GM04504 (cell line): ENCODE data around the gene PAQR8.

ENCODE experiments used
- DNase-seq: peaks from one replicate; pipeline ENCODE4 v3.0.0-alpha.2; 2012; ENCODE audit warnings: low read depth

The PAQR8 gene, protein sequence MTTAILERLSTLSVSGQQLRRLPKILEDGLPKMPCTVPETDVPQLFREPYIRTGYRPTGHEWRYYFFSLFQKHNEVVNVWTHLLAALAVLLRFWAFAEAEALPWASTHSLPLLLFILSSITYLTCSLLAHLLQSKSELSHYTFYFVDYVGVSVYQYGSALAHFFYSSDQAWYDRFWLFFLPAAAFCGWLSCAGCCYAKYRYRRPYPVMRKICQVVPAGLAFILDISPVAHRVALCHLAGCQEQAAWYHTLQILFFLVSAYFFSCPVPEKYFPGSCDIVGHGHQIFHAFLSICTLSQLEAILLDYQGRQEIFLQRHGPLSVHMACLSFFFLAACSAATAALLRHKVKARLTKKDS

DNA sequence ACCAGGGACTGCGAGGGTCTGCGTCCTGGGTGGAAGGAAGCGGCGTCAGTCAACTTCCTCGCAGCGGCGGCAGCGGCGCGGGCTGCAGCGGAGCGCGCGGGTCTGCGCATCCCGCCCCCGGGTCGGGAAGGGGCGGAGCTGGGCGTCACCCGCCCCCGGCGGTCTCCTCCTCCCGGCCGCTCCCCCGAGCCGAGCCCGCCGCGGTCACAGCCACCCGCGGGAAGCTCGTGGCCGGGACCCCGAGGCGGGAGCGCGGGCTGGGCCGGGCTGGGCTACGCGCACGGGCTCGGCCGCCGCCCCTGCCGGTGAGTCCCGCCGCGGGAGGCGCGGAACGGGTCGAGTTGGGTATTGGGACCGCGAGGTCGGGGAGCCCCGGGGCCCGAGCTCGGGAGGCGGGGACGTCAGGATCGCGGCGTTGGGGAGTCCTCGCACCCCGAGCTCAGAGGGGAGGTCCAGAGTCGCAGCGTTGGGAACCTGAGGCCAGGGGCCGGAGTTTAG is at the start of gene PAQR8:
TSS of gene PAQR8 (plus strand) at position 207 of the 498 bp plus-strand sequence. CDS start 41,063 bp downstream, outside the sequence.
- peak; percentile 47 for DNase-seq

GRCh38 chr6:52312461-52312860 is 49.5 kb upstream of the PAQR8 start:
- no peak for DNase-seq

DNA sequence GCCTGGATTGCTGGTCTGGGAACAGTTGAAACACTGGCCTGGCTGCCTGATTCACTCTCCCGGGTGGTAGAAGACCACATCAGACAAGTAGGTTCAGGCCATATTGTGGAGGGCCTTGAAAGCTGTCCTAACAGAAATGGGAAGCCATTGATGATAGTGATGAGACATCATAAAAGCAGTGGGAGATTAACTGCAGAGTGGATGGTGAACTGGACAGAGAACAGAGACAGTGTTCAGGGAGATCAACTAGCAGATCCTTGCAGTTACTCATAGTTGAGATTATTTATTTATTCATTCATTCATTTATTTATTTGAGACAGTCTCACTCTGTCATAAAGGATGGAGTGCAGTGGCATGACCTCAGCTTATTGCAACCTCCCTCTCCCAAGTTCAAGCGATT is 47.2 kb upstream of the PAQR8 start:
- DNase-seq: no peak

DNA sequence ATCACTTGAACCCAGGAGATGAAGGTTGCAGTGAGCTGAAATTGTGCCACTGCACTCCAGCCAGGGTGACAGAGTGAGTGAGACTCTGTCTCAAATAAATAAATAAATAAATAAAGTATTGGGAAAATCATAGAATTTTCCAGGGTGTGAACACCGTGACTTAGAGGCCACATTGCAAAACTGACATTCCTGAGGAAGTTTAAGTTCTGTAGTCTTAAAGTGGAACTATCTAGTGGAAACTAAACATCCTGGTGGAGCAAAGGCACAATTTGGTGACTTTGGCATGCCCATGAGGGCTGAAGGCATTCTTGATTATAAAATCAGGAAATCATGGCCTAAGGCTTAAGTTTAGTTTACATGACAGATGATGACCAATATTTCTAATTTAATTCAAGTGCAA is 44.7 kb upstream of the PAQR8 start:
- DNase-seq: no peak

DNA sequence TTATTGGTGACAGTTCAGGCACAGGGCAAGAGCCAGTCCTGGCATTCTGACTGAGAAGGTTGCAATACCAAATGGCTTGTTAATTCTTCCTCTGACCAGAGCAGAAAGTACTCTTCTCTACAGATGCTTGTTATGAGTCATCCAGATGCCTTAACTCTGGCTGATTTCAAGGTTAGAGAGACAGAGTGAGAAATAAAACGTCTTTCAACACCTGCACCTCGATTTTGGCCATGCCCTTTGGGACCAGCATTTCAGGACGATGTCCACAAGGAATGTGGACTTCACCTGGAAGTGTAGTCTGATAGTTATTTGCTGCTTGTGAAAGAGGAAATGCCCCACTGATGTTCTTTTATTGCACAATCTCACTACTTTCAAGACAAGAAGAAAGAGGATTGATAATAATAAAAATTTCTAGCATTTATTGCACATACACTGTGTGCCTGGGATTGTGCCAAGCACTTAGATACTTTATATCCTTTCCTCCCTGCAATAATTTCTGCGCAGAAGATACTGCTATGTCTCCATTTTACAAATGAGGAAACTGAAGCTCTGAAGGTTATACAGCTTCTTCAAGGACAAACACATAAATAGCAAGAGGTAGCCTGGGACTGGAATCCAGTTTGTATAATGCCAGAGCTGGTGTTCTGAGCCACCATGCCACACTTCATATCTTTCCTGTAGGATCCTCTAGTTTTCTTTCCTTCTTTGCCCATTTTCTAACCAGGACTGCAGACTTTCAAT is 43.9 kb upstream of the PAQR8 start:
- no peak for DNase-seq

GRCh38 chr6:52324189-52324588 is 37.8 kb upstream of the PAQR8 start:
- no peak for DNase-seq

- DNase-seq: no peak
These were observed 36.1 kb upstream of the PAQR8 start for GRCh38 chr6:52325695-52326471.

DNA sequence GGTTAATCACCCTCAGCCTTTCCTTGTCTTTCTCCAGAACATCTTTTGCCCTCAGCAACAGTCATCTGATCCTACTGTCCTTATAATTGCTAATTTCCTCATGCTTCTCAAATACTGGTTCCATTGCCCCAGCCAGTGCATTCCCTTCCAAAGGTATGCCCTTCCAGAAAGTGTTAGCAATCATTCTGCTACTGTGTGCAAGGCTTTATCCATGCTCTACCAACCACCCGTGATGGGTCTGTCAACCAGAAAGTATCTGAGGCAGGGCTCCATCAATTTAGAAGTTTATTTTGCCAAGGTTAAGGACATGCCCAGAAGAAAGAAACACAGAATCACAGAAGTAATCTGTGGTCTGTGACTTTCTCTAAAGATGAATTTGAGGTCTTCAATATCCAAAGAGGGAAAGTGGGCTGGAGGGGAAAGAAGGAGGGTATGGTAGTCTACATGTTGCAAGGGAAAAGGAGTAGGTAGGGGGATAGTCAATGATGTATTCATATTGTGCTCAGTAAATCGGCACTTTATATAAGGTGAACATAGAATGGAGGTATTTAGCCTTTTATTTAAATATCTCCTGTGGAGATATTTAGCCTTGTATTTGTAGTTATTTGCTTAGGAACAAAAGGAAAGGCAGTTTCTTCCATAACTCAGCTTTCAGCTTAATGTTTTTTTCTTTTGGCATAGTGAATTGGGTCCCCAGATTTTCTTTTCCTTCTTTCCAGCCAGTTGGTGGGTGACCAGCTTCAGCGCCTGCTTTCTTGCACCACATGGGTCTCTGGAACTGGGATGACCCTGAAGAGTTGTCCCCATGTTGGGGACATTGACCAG is 35.2 kb upstream of the PAQR8 start:
- DNase-seq: no peak

DNA sequence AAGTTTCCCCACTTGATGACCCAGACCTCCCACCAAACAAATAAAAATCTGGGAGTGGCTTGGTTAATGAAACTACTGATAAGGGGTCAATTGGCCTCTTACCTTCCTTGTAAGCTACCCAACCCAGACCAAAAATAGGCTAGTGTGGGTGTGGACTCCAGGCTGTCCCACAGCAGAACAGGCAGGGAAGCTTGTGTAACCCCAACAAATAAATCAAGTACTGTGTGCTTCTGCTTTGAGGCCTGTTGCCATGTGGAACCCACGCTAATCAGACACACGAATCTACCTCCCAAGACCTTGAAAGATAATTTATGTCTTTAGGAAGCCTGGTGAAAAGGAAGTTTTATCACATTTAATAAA is 33.7 kb upstream of the PAQR8 start:
- no peak for DNase-seq

GRCh38 chr6:52328729-52329128 is 33.2 kb upstream of the PAQR8 start:
- no peak for DNase-seq

DNA sequence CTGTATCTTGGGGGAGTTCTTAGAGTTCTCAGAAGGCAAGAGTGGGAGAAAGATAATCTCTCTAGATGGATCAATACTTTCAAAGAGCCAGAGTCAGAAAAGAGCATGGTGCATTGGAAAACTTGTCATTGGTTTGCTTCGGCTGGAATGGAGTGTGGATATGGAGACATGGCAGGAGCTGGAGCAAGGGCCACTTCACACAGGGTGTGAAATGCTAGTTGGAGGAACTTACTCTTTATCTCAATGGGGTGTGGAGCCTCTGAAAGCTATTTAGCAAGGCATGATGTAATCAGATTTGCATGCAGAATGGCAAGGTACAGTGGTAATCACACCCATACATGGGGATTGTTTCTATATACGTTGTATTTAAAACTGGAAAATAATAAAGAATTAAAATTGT is 31.5 kb upstream of the PAQR8 start:
- DNase-seq: no peak

DNA sequence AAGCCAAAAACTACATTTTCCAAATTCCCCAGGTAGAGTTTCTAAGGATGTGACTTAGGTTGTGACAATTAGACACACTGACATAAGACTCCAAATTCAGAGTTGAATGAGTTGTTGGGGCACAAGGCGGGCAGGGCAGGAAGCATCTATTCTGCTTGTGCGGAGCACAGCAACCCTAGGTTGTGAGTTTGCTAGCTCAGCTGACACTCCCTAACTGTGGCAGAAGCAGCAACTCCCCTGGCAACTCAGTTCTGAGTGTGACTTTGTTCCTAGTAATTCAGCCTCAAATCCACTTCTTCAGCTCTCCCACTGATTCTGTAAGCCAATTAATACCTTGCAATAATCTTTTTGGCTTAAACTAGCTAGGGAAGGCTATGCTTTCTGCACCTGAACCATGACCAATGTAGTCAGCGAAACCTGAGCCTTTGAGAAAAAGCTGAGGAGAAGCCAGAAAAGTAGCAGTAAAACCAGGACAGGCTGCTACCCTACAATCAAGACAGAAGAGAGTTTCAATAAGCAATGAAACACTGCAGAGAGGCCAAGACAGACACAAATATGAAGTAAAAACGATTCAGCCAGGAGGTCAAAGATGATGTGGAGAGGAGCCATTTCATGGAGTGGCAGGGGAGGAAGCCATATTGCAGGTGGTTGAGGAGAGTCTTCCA is 30.0 kb upstream of the PAQR8 start:
- no peak for DNase-seq

DNA sequence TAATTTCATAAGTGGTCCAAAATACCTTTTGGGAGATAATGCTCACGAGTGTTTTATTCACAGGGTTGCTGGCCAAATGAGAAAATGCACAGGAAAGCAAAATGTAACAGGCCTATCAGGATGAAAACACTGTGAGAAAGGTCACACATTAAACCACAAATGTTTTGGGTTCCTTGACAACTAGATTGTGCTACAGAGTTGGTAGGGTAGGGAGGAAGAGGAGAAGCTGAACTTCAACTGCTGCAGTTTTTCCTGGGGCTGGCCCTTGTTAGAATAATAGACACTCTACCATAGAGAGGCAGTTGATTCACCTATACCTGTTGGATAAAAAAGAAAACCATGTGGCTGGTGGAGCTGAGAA is 28.1 kb upstream of the PAQR8 start:
- no peak for DNase-seq

DNA sequence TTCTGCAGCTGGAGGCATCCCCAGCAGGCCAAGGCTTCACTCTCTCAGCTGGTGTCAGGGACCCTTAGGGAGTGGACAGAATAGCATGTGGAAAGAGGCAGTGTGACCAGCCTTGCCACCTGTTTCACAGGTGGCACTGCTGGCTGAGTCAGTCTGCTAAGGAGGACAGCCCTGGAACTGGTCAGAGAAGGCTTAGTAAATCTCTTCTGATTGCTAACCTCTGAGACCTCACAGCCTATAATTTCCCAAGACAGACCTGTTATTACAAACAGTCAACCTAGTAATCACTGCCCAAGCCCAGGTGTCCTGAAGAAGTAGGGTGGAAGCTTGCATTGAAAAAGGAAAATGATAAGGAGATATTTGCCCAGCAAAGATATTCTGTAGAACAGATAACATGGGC is 26.4 kb upstream of the PAQR8 start:
- no peak for DNase-seq

DNA sequence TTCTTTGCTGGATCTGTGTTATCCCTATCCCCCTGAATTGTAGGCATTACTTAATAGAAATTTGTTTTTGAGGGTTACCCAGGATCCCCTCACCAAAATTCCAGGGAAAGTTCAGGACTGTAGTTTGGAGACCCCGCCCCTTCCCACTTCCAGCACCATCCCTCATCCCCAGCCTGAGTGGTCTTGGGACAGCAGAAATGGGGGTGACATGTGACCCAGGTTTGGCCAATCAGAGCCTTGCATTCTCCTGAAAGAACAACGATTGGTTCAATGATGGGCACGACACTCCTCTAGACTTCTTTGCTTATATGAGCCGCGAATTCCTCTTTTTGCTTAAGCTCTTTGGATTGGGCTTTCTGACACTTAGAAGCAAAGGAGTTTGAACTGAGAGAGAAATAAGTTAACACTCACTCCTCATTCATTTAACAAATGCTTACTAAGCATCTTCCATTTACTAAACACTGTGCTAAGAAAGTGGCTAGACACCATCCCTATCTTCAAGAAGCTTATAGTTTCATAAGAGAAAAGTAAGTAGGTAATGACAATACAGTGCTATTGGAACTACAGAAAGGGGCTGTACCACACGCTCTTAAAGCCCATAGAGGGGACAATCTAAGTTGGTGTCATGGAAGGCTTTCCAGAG is 24.9 kb upstream of the PAQR8 start:
- no peak for DNase-seq

DNA sequence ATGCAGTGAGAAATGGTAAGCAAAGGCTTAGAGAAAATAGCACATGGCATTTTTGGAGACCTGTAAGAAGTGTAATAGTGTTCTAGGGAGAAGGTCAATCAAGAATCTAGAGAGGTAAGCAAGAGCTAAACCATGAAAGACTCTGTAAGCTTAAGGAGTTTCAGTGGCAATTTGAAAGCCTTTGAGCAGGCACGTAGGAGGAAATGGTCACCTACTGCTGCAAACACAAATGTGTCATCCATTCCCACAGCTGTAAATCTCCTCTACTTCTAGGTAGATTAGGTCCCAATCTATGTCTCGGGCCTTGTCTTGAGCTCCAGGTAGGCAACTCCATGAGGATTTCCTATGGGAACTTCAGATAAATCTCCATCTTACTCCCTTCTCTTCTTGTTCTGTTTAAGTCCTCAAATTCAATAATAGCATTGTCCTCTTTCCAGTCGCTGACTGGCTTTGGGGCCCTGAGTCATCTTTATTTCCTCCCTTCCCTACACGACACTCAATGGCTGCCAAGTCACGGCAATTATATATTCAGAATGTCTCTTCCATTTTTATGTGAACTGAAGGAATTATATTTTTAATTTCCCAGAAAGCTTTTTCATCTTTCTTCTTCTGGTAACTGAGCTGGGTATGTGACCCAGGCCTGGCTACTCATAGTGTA is 24.2 kb upstream of the PAQR8 start:
- no peak for DNase-seq

- DNase-seq: no peak
These were observed 21.4 kb upstream of the PAQR8 start for GRCh38 chr6:52340603-52340880.

DNA sequence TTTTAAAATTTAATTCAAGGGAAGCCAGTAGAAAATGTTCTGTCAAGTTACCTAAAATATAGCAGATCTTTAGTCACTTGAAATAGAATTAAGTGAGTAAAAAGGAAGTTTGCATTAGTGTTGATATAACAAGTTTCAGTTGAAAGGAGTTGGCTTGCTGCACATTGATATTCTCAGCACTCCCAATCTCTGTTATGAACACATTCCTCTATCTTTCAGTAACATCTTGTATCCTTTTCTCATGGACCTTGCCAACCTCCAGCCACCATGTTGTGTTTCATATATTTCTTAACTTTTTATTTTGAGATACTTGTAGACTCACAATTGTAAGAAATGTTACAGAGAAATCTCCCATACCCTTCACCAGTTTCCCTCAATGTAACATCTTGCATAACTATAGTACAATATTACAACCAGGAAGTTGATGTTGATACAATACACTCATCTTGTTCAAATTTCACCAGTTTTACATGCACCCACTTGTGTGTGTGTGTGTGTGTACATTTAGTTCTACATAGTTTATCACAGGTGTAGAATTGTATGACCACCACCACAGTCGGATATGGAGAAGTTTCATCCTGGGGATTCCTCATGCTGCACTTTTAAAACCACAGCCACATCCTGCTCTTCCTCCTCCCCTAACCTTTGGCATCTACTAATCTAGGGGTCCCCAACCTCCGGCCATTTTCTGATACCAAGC is 20.2 kb upstream of the PAQR8 start:
- DNase-seq: no peak

DNA sequence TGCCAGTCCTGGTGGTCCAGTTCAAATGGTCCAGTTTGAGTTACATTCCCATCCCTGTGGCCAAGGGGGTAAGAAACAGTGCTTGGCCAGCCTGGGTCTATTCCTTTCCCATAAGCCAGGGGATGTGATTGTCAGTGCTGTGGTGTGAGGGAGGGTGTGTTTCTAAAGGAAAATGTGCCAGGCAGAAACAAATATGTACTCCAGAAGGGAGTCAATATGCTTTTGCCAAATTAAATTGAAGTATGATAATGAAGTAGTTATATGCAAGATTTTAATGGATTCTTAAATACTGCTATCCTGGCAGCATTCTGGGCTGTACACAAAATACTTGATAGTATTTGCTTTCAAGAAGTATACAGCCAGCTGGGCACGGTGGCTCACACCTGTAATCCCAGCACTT is 16.6 kb upstream of the PAQR8 start:
- DNase-seq: no peak

DNA sequence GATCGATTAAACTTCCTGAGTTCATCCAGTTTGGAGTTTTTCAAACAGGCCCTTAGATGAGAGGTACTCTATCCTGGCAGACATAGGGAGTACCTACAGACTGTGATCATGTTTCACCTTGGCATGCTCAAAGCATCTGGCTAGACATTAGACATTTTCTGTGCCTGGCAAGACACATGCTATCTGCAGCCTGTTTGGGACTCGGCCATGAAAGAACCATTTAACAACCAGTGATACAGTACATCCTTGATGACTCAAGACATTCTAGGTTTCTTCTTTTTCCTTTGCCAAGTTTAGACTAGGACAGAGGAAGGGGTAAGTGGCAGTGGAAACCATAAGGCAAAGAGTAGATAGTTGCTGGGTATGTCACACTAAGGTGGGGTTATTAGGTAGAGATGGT is 15.4 kb upstream of the PAQR8 start:
- DNase-seq: no peak
